ENCODE data around the gene HMG20B.

The HMG20B gene

GRCh38 chr19:3608079-3608641 lies 35.4 kb downstream of the HMG20B start:
- no peak for DNase-seq

DNA sequence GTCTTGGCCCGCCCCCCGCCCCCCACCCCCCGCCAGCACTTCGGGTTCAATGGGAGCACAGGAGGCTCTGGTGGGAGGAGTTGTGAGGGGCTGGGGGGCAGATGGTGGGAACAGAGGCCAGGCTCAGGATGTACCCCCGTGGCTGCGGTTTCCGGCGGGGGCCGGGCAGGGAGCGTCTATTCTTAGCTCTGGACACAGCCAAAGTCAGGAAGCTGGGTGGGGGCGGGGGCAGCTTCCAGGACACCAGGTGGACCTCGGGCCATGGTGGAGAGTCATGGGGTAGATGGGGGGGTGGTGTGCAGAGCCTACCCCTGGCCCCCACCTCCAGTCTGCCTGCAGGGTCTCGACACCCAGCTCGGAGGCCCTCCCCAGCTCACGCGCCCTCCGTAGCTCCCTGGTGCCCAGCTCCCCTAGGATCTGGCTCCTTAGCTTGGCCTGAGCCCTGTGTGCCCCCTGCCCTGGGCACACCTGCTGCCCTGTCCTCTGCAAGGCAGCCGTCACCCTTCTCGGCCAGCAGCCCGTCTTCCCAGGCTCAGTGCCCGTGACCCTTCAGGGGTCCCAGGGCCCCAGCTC lies 36.1 kb downstream of the HMG20B start:
- no peak for DNase-seq

DNA sequence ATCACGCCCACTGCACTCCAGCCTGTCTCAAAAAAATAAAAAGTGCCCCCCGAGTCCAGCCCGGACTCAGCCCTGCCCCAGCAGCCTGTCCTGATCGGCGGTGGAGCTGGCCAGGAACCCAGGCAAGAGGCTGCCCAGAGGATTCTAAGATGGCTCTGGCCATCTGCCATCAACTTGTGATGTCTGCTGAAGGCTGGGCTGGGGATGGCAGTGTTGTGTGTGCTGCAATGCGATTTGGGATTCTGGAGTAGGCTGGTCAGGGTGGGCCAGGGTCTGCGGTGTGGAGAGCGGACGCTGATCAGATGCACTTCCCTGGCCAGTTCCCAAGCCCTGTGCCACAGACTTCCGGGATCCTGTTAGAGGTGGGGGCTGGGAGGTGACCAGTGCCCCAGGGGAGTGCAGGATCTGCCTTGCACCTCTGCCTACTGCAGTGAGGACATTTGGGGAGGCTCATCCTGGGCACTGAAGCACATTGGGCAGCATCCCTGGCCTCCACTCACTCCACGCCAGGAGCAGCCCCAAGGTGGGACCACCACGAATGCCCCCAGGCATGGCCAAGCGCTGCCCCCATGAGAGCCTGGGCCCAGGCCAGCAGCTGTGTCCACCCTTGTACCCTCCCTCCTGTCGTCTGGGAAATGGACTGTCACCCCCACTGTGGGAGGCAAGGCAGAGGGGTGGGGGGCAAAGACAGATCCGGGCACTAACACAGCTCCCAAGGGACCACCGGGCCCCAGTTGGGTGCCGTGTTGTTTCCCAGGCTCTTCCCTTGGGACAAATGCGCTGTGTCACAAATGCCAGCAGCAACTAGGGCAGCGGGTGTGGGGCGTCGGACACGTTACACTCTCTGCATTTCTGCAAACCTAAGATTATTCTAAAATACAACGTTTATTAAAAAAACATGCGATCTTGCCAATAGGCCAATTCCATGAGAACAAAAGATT lies 37.3 kb downstream of the HMG20B start:
- no peak for DNase-seq

DNA sequence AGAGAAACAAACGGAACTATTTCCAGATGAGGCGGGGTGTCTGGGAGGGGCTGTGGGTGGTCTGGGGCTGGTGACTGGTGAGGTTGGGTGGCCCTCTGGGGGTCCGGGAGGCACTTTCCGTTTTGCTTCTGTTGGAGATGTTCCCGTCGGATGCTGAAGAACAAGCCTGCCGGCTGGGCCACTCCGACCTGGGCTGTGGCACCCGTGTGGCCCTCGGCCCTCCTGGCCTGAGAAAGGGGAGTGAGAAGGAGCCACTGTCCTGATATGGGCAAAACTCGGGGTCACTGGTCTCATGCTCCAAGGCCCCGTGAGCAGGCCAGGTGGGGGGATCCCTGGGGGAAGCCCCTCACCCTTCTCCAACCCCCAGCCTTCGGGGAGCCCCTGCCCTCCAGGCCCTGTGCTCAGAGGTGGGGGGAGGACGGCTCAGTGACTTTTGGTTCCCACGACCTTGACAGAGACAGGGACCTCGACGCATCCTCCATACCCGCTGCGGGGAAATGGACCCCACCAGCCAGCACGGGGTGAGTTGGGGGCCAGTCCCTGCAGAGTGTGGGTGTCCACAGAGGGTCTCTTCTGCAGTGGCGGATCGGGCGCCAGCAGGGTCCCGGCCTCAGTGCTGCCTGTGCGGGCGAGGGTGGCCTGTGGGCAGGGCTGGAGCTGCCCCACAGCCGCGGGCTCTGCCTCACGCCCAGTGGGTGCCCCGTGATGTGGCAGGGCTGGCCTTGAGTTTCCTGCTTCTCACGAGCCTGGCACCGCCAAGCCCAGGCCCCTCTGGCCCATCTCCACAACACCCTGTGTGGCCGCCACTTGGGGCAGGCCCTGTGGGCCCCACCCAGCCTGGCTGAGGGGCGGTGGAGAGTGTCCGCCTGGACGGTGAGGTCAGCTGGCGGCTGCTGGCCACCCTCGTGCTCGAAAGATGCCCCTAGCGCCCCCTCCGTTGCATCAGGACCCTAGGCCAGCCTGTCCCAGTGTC lies 38.3 kb downstream of the HMG20B start:
- DNase-seq, result no peak

DNA sequence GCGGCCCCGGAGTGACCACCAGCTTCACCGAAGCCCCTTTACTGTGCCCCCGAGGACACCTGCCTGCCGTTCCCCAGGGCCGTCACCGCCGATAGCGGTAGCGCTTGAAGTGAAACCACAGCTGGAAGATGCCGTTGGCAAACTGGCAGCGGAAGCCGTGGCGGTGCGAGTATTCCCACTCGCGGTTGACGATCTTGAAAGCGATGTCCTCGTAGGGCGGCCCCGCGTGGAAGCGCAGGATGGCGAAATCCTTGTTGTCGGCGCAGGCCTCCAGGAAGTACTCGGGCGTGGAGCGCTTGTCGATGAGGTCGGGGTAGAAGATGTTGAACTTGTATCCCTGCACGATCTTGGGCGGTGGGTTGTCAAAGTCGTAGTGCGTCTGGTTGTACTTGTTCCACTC lies 39.1 kb downstream of the HMG20B start:
- DNase-seq, result no peak

DNA sequence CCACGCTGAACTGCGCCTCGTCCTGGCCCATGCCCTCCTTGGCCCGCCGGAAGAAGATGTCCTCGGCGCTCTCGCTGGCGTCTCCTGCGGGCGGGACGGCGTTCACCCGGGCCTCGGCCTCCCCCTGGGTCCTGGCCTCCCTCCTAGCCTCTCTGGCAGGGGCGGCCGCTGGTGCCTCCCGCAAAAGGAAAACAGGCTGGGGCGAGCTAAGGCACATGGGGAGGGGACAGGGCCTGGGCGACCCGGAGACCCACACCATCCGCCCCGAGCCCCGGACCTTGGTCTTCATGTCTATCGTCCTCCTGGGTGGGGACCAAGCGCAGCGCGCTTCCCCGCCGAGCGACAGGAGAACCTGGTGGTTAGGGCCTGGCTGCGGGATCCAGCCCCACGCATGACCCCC lies 39.6 kb downstream of the HMG20B start:
- no peak for DNase-seq

- DNase-seq, result no peak
Observed at GRCh38 chr19:3612901-3613741, 40.4 kb downstream of the HMG20B start.

DNA sequence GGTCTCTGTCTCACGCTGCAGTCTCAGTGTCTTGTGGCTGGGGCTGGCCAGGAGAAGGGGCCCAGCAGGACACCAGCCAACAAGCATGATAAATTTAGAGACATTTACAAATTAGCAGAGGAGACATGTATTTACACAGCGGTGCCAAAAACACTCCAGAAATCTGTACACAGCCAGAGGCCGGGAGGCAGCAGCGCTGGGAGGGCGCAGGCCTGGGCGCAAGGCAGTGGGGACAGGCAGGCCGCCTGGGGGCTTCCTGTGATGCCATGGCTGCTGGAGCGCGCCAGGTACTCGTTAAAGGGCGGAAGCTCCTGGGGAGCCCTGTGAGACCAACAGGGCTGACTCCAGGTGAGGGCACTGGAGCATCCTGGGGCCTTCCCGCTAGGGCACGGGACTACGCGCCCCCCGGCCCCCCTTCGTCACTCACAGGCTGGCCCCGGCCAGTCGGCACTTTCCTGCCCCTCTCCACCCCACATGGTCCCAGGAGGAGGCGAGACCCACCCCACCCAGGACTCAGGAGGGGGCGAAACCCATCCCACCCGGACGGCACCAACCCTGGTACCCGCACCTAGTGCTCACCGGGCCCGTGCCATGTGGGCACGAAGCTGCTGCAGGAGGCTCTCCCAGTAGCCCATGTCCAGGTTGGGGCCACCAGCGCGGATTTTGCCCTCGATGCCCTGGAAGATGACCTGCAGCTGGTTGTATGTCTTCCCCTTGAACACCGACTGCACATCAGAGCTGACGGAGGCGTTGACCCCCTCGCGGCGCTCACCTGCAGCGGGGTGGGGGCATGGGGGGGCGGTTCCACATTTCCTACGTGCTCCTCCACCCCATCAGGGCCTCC lies 41.3 kb downstream of the HMG20B start:
- DNase-seq, result no peak

GRCh38 chr19:3614858-3615505 lies 42.2 kb downstream of the HMG20B start:
- DNase-seq, result no peak

DNA sequence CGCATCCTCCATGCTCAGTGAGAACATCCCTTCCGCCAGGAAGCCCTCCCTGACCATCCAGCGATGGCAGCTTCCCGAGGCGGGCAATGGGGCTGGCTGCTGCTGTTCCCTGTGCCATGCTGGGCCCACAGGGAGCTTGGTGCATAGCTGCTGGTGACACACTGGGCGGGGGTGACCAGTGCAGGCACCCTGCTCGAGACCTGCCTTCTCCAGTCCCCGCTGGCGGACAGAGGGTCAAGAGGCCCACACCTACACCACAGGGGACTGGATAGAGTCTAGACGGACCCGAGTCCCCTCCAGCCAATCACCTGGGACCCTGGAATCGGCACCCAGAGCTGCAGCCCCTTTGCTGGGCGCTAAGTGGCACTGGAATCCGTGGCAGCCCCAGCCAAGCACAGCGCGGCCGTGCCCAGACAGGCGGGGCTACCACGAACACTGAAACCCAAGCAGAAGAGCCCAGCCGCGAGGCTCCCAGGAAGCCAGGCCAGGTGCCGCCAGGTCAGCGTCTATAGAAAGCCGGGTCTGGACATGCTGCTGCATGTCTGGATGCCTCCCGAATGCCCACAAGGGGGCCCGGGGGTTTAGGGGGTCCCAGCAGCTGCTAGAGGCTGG lies 42.9 kb downstream of the HMG20B start:
- no peak for DNase-seq

DNA sequence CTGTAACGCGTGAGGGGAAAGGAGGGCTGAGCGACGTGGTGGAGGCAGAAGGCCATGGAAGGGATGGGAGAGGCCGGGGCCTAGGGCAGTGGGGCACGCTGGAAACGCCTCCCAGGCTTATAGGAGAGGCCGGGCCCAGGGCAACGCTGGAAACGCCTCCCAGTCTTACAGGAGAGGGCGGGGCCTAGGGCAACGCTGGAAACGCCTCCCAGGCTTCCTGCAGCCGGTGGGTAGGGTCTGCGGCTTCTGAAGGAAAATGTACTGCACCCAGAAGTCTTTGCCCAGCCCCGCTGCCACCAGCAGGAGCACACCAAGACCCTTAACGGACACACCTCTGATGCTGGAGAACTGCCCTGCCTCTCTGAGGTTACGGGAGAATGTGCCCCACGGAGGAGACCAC lies 44.7 kb downstream of the HMG20B start:
- DNase-seq, result no peak

DNA sequence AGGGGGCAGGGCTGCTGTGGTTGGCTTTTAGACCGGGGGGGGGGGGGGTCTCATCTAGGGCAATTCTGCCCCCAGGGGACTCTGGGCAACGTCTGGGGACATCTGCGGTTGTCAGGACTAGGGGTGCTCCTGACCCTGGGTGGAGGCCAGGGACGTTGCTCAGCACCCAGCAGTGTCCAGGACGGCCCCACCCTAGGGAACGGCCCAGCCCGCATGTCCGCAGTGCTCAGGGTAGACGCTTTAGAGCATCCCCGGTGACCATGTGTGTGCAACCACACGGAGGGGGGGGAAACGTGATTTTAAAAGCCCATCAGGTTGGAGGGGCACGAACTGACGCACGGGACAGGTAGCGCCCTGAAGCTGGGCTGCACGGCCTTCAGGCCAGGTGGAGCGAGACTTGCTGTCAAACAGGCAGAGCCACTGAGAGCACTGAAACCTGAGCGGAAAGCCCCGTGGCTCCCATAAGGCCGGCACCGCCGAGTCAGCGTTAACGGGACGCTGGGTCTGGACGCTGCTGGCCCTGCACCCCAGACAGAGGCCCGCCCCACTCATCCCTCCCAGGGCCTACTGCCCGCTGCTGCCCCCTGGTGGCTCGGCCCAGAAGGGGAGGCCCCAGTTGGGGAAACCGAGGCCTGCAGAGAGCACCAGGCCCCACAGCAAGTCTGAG lies 45.5 kb downstream of the HMG20B start:
- peak; percentile 55 to 63 for DNase-seq

GRCh38 chr19:3618811-3619630 lies 46.3 kb downstream of the HMG20B start:
- no peak for DNase-seq

- no peak for DNase-seq
Observed at GRCh38 chr19:3619631-3620012, 46.9 kb downstream of the HMG20B start.

- no peak for DNase-seq
Observed at GRCh38 chr19:3620145-3620816, 47.5 kb downstream of the HMG20B start.

DNA sequence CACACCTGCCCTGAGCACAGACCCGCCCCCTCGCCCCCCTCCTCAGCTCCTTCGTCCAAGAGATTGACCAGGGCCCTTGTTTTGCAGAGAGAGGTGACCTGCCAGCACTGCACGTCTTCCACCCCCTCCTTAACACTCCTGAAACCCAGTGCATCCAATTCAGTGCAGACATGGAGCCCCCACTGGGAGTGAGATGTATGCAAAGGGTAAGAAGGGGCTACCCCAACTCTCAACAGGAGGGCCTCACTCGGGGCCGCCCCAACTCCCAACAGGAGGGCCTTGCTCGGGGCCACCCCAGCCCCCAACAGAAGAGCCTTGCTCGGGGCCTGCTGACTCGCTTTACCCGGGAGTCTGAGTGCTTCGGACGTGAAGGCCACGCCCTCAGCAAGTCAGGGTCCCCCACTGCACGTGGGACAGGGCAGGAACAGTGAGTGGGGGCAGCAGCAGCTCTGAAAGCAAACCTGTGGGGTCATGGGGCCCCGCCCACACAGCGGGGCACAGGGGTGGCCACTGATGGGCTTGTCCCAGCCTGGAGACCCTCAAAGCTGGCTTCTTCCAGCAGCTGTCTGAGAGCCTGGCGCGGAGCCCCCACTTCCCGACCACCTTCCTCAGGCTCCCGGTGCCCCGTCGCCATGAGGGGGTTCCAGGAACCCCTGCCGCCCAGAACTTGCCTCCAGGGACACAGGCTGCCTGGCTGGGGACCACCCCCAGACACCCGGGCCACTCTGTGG lies 48.2 kb downstream of the HMG20B start:
- DNase-seq, result no peak

GRCh38 chr19:3621689-3622088 lies 48.9 kb downstream of the HMG20B start:
- no peak for DNase-seq
